GM12801 (cell line): ENCODE data around the gene ARL6IP5.

ENCODE experiments used
- CTCF ChIP-seq: IDR thresholded peaks from one replicate; pipeline ENCODE4 v1.5.1; 2011; ENCODE audit warnings: control low read depth; ENCODE audit not compliant: insufficient read length; ENCODE audit errors: extremely low read depth

Gene ARL6IP5

DNA sequence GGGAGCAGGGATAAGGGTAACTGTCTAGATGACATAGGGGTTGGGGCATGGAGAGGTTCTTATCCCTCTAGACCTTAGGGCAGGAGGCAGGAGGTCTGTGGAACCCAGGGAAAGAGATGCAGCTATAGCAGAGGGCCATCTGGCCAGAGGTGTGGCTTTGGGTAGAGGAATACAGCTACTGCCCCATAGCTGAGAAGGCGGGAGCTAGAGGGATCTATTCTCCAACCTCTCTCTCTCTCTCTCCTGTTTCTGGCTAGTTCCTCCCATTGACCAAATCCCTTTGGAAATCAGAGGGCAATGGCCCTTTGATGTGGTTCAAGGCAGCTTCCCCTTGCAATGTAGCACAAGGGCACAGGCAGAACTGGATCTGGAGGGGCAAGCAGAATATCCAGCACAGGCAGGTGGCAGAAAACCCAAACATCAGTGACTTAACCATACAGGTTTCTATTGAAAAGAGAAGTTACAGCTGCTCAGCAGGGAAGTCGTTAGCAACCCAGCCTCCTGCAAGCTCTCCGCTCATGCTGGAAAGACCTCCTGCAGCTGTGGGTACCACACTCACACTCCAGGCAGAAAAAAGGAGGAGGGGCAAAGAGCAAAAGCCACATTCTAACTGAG is 60.0 kb downstream of the ARL6IP5 start:
- TF ChIP-seq CTCF = no peak

- TF ChIP-seq CTCF = no peak
Measured at GRCh38 chr3:69145688-69146087, 61.0 kb downstream of the ARL6IP5 start.

DNA sequence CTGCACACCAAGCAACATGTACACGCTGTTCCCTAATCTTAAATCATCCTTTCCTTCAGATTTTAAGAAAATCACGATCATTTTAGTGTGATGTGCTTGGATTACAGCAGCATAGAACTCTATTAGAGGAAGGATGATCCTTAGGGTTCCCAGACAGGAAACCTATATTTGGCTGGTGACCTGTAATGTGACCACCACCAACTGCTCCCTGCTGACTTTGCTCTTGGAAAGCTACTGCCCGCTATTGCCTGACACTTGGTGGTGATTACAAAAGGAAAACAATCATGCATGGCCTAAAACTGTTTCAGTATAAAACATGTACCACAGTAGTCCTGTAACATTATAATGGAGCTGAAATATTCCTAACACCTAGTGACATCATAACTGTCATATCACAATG is 64.8 kb downstream of the ARL6IP5 start:
- TF ChIP-seq CTCF = no peak
